GM19240 (cell line): ENCODE data around the gene GBX1.

Experiments
- DNase-seq: peaks from one replicate; pipeline ENCODE4 v3.0.0; 2011; ENCODE audit warnings: low spot score; ENCODE audit not compliant: insufficient read length

The GBX1 gene

GRCh38 chr7:151141311-151141854, 26.1 kb downstream of the GBX1 start:
- no peak for DNase-seq

GRCh38 chr7:151140826-151141225, 26.7 kb downstream of the GBX1 start:
- no peak for DNase-seq

GRCh38 chr7:151139791-151140190, 27.7 kb downstream of the GBX1 start:
- no peak for DNase-seq

- no peak for DNase-seq
Measured at GRCh38 chr7:151139071-151139790, 28.3 kb downstream of the GBX1 start.

GRCh38 chr7:151138153-151138851, 29.2 kb downstream of the GBX1 start:
- DNase-seq = no peak

- no peak for DNase-seq
Measured at GRCh38 chr7:151137791-151138152, 29.7 kb downstream of the GBX1 start.

- no peak for DNase-seq
Measured at GRCh38 chr7:151137076-151137675, 30.3 kb downstream of the GBX1 start.

- DNase-seq = no peak
Measured at GRCh38 chr7:151135866-151136843, 31.3 kb downstream of the GBX1 start.

GRCh38 chr7:151135525-151135845, 32.0 kb downstream of the GBX1 start:
- DNase-seq = no peak

GRCh38 chr7:151134743-151135524, 32.6 kb downstream of the GBX1 start:
- no peak for DNase-seq

GRCh38 chr7:151133986-151134742, 33.3 kb downstream of the GBX1 start:
- DNase-seq = no peak

- DNase-seq = no peak
Measured at GRCh38 chr7:151133266-151133985, 34.1 kb downstream of the GBX1 start.

- no peak for DNase-seq
Measured at GRCh38 chr7:151132461-151133205, 34.9 kb downstream of the GBX1 start.

GRCh38 chr7:151131592-151132293, 35.8 kb downstream of the GBX1 start:
- DNase-seq = no peak

- no peak for DNase-seq
Measured at GRCh38 chr7:151131224-151131591, 36.3 kb downstream of the GBX1 start.

- no peak for DNase-seq
Measured at GRCh38 chr7:151130741-151131157, 36.7 kb downstream of the GBX1 start.

- DNase-seq = no peak
Measured at GRCh38 chr7:151129960-151130591, 37.4 kb downstream of the GBX1 start.
